ENCODE results near the gene CASKIN1.
"Not testable (repeated sequence)": the region's sequence is repeated elsewhere in the genome, so short reads cannot be mapped to it uniquely, and the experiment has no call there.

Gene CASKIN1

DNA sequence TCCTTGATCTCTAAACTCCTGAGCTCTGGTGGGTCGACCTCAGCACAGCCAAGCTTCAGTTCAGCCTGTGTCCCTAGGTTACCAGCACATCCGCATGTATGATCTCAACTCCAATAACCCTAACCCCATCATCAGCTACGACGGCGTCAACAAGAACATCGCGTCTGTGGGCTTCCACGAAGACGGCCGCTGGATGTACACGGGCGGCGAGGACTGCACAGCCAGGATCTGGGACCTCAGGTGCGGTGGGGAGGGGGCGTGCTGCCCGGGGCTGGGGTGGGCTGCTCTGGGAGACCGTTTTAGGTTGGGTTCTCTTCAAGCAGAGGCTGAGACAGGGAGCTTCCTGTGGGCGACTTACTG, 10.0 kb upstream of the CASKIN1 start:
- Histone ChIP-seq H3K9me3 (ENCODE audit: control insufficient read depth, insufficient read depth, low read length) (no peaks in the 10 kb centered on the region), H3K27me3 (ENCODE audit: control insufficient read depth, insufficient read depth, low read length) (no peaks in the 10 kb centered on the region), H3K4me1 (ENCODE audit: control insufficient read depth, insufficient read depth, low read length) (no peaks in the 10 kb centered on the region), H3K36me3 (ENCODE audit: control insufficient read depth, insufficient read depth, low read length) (peaks cover 34% of the 10 kb centered on the region), H3K4me3 (ENCODE audit: low read depth, low read length) (peak overlapping the region; percentile 94), H3K9ac (ENCODE audit: low read depth, low read length) (peak overlapping the region; percentile 94)

DNA sequence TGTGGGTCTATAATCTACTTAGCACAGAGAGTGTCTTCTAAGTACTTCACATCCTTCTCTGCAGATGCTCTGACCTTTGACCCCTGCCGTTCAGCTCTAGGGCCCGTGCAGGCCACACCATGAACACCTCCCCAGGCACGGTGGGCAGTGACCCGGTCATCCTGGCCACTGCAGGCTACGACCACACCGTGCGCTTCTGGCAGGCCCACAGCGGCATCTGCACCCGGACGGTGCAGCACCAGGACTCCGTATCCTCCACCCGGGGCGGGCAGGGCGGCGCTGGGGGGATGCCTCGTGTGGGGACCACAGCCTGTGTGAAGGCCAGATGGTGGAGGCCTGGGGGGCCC, 9.5 kb upstream of the CASKIN1 start:
- Histone ChIP-seq H3K4me3 (ENCODE audit: low read depth, low read length) (peak overlapping the region; percentile 94), H3K9me3 (ENCODE audit: control insufficient read depth, insufficient read depth, low read length) (no peaks in the 10 kb centered on the region), H3K9ac (ENCODE audit: low read depth, low read length) (peak overlapping the region; percentile 94), H3K4me1 (ENCODE audit: control insufficient read depth, insufficient read depth, low read length) (no peaks in the 10 kb centered on the region), H3K36me3 (ENCODE audit: control insufficient read depth, insufficient read depth, low read length) (peaks cover 34% of the 10 kb centered on the region), H3K27me3 (ENCODE audit: control insufficient read depth, insufficient read depth, low read length) (no peaks in the 10 kb centered on the region)

DNA sequence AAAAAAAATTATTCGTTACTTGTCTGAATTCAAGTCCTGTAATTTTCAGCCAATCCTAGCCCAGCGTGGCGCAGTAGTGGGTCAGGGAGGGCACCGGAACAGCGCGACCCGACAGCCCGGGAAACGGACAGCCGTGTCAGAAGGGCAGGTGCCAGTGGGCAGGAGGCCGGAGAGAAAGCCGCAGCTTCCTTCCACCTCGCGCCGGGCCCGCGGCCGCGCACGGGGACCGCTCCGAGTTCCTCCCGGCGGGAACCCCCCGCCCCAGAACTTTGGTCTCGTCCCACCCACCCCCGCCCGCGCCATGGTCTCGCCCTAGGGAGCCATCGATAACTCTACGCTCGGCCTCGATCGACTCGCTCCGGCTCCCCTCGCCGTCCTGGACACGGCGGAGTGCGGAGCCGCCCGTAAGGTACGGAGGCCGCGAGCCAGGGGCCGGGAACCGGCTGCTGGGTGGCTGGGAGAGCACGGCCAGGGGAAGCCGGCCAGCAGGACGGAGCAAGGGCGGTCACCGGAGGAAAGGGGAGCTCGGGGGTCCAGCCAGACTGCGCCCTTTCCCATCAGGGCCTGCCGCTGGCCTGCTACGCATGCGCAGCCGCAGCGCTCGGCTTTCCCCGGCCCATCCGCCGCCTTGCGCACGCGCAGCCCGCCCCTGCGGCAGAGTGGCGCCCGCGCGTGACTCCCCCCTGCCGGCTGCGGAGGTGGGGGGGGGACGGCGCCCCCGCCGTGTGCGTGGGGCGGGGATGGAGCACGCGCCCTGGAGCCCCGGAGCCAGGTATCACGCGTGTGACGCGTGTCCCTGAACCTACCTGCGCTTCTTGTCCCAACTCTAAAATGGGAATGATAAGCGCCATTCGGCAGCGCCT, 8.9 kb upstream of the CASKIN1 start, which contains the start of gene MLST8:
MLST8 (plus strand) TSS at position 351 of the 863 bp plus-strand sequence. CDS start 632 bp downstream, outside the sequence.
- Histone ChIP-seq H3K9me3 (ENCODE audit: control insufficient read depth, insufficient read depth, low read length) (no peaks in the 10 kb centered on the region), H3K4me3 (ENCODE audit: low read depth, low read length) (peak within 1 kb of the TSS; percentile 94), H3K4me1 (ENCODE audit: control insufficient read depth, insufficient read depth, low read length) (no peaks in the 10 kb centered on the region), H3K27me3 (ENCODE audit: control insufficient read depth, insufficient read depth, low read length) (peaks cover under 1% of the 10 kb centered on the region), H3K36me3 (ENCODE audit: control insufficient read depth, insufficient read depth, low read length) (peaks cover 34% of the 10 kb centered on the region), H3K9ac (ENCODE audit: low read depth, low read length) (peak within 1 kb of the TSS; percentile 94)

DNA sequence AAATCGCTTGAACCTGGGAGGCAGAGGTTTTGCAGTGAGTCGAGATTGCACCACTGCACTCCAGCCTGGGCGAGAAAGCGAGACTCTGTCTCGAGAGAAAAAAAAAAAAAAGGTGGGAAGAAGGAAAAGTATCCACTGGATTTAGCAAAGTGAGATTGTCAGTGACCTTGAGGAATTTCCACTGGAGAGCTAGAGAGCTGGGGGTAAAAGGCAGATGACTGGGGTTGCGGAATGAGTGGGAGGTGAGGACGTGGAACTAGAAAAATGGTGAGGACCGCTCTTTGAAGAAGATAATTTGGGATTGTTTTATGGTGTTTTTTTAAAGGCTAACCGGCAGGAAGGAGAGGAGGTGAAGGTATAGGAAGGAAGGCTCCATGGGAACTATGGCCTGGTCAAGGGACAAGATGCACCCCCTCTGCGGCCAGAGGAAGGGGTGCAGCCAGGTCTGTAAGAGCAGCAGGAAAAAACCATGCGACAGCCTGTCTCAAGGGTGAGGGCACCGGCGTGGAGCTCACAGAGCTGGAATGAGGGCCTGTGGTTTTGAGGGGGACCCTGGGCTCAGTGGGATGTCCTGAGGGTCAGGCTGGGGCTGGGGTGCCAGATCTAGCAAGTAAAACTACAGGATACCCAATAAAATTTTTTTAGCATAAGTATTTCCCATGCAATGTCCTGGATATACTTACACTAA, 8.2 kb upstream of the CASKIN1 start:
- H3K9ac ChIP-seq (ENCODE audit: low read depth, low read length): peak overlapping the region; percentile 94
- no peaks in the 10 kb centered on the region for H3K4me1 ChIP-seq (ENCODE audit: control insufficient read depth, insufficient read depth, low read length)
- peaks cover 30% of the 10 kb centered on the region for H3K36me3 ChIP-seq (ENCODE audit: control insufficient read depth, insufficient read depth, low read length)
- peak overlapping the region; percentile 94 for H3K4me3 ChIP-seq (ENCODE audit: low read depth, low read length)
- no peaks in the 10 kb centered on the region for H3K9me3 ChIP-seq (ENCODE audit: control insufficient read depth, insufficient read depth, low read length)
- peaks cover 4% of the 10 kb centered on the region for H3K27me3 ChIP-seq (ENCODE audit: control insufficient read depth, insufficient read depth, low read length)

DNA sequence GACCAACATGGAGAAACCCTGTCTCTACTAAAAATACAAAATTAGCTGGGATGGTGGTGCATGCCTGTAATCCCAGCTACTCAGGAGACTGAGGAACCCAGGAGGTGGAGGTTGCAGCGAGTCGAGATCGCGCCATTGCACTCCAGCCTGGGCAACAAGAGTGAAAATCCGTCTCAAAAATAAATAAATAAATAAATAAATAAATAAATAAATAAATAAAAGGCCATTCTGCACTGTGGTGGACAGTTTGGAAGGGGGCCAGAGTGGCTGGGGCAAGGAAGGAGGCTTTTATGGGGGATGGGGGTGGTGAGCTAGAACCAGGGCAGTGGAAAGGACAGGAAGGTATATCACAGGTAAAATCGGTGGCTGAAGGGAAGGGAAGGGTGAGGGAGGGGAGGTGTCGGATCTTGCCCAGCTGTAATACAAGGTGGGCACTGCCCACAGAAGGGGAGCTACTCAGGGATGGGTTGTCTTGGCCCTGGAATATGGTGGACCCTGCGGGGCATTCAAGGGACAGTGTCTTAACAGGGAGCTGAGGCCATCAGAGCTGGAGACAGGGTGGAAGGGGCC, 6.8 kb upstream of the CASKIN1 start:
- not testable (repeated sequence) for H3K4me3 ChIP-seq (ENCODE audit: low read depth, low read length); H3K9ac ChIP-seq (ENCODE audit: low read depth, low read length)
- peaks cover 17% of the 10 kb centered on the region for H3K36me3 ChIP-seq (ENCODE audit: control insufficient read depth, insufficient read depth, low read length)

DNA sequence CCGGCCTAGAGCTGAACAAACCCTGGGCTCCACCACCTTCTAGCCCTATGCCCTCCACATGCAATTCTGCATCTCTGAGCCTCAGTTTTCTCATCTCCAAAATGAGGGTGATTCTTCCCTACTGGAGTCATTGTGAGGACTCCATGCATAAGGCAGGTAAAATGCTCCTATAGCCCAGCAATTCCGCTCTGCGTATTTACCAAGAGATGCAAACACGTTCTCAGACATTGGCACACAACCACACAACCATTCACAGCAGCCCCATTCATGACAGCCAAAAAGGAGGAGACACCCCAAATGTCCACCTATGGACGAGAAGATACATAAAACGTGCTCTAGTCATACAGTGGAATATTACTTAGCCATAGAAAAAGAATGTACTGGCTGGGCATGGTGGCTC, 3.9 kb upstream of the CASKIN1 start:
- H3K4me3 ChIP-seq (ENCODE audit: low read depth, low read length): no peak overlapping the region
- no peak overlapping the region for H3K9ac ChIP-seq (ENCODE audit: low read depth, low read length)
- peaks cover 28% of the 10 kb centered on the region for H3K27me3 ChIP-seq (ENCODE audit: control insufficient read depth, insufficient read depth, low read length)
- H3K36me3 ChIP-seq (ENCODE audit: control insufficient read depth, insufficient read depth, low read length): no peaks in the 10 kb centered on the region
- no peaks in the 10 kb centered on the region for H3K4me1 ChIP-seq (ENCODE audit: control insufficient read depth, insufficient read depth, low read length)
- no peaks in the 10 kb centered on the region for H3K9me3 ChIP-seq (ENCODE audit: control insufficient read depth, insufficient read depth, low read length)

More for the DNA sequence above, 6.8 kb upstream of the CASKIN1 start:
- H3K27me3 ChIP-seq (ENCODE audit: control insufficient read depth, insufficient read depth, low read length): peaks cover 12% of the 10 kb centered on the region
- H3K4me1 ChIP-seq (ENCODE audit: control insufficient read depth, insufficient read depth, low read length); H3K9me3 ChIP-seq (ENCODE audit: control insufficient read depth, insufficient read depth, low read length): not testable (repeated sequence)

DNA sequence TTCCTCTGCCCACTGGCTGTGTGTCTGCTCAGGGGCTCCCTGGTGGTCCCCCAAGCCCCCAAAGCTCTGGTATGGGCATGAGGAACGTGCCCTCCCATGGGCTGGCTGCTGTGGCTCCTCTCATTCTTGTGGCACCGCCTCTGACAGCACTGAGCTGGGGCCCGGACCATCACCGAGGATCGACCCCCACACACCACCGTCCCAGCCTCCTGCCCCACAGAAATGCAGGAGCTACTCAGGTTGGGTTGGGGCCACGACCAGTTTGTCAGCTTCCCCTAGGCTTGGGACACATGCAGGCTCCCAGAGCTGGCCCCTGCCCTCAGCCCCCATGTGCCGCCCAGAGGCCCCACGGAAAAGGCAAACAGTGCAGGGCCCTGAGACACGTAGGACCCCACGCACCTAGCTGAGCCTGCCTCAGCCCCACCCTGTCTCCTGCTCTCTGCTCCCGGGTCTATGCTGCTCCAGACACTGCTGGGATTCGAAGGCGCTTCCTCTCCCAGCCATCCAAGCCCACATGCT, 3.3 kb upstream of the CASKIN1 start:
- no peak overlapping the region for H3K9ac ChIP-seq (ENCODE audit: low read depth, low read length)
- no peaks in the 10 kb centered on the region for H3K9me3 ChIP-seq (ENCODE audit: control insufficient read depth, insufficient read depth, low read length)
- H3K4me3 ChIP-seq (ENCODE audit: low read depth, low read length): no peak overlapping the region
- no peaks in the 10 kb centered on the region for H3K4me1 ChIP-seq (ENCODE audit: control insufficient read depth, insufficient read depth, low read length)
- H3K36me3 ChIP-seq (ENCODE audit: control insufficient read depth, insufficient read depth, low read length): no peaks in the 10 kb centered on the region
- peaks cover 28% of the 10 kb centered on the region for H3K27me3 ChIP-seq (ENCODE audit: control insufficient read depth, insufficient read depth, low read length)

DNA sequence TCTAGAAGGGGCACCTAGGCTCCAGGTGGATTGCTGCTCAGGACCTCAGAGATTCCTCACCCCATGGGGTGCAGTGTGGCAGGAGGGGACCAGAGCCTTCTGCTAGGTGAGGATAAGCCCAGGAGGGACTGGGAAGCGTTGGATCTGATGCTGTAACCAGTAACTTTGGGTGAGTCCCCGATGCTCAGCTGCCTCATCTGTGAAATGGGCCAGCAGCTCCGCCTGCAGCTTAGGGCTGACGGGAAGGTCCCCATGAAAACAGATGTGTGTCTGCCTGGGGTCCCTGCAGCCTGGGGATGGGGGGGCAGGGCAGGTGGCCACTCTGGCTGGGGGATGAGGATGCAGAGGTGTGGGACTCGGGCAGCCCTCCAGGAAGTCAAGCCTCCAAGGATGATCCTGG, 2.7 kb upstream of the CASKIN1 start:
- Histone ChIP-seq H3K9me3 (ENCODE audit: control insufficient read depth, insufficient read depth, low read length) (no peaks in the 10 kb centered on the region), H3K4me1 (ENCODE audit: control insufficient read depth, insufficient read depth, low read length) (no peaks in the 10 kb centered on the region), H3K9ac (ENCODE audit: low read depth, low read length) (no peak overlapping the region), H3K27me3 (ENCODE audit: control insufficient read depth, insufficient read depth, low read length) (peaks cover 28% of the 10 kb centered on the region), H3K36me3 (ENCODE audit: control insufficient read depth, insufficient read depth, low read length) (no peaks in the 10 kb centered on the region), H3K4me3 (ENCODE audit: low read depth, low read length) (no peak overlapping the region)

DNA sequence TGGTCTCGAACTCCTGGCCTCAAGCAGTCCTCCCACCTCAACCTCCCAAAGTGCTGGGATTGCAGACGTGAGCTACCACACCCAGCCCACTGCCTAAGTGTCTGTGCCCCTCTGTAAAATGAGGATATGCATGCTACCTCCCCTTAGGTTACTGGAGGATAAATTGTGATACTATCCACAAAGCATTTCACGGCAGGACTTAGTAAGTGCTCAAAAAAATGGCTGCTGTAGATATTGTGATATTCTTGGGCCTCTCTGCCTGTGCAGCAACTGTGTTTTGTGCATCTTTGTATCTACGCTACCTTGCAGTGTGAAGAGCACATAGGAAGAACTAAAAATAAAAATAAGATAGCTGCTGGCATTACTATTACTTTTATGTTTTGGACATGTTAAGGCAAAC, 1.9 kb upstream of the CASKIN1 start:
- Histone ChIP-seq H3K9me3 (ENCODE audit: control insufficient read depth, insufficient read depth, low read length) (no peaks in the 10 kb centered on the region), H3K9ac (ENCODE audit: low read depth, low read length) (no peak overlapping the region), H3K4me3 (ENCODE audit: low read depth, low read length) (no peak overlapping the region), H3K36me3 (ENCODE audit: control insufficient read depth, insufficient read depth, low read length) (no peaks in the 10 kb centered on the region), H3K27me3 (ENCODE audit: control insufficient read depth, insufficient read depth, low read length) (peaks cover 28% of the 10 kb centered on the region), H3K4me1 (ENCODE audit: control insufficient read depth, insufficient read depth, low read length) (no peaks in the 10 kb centered on the region)

DNA sequence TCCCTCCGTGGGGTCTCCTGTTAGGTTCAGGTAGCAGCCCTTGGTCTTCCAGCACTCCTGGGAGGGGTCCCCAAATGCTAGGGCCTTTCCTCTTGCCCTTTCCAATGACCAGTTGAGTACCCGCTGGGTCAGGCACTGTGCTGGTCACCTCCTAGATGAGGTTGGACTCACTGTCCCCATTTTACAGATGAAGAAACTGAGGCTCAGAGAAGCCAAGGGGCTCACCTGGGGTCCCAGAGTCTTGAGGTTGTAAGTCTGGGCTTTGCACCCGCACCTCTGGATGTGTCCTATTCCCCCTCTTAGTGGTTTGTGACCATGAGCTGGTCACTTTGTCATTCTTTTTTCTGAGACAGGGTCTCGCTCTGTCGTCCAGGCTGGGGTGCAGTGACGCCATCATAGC, 1.4 kb upstream of the CASKIN1 start:
- no peak overlapping the region for H3K9ac ChIP-seq (ENCODE audit: low read depth, low read length)
- H3K4me1 ChIP-seq (ENCODE audit: control insufficient read depth, insufficient read depth, low read length): no peaks in the 10 kb centered on the region
- H3K36me3 ChIP-seq (ENCODE audit: control insufficient read depth, insufficient read depth, low read length): no peaks in the 10 kb centered on the region
- no peak overlapping the region for H3K4me3 ChIP-seq (ENCODE audit: low read depth, low read length)
- H3K9me3 ChIP-seq (ENCODE audit: control insufficient read depth, insufficient read depth, low read length): no peaks in the 10 kb centered on the region
- peaks cover 28% of the 10 kb centered on the region for H3K27me3 ChIP-seq (ENCODE audit: control insufficient read depth, insufficient read depth, low read length)

DNA sequence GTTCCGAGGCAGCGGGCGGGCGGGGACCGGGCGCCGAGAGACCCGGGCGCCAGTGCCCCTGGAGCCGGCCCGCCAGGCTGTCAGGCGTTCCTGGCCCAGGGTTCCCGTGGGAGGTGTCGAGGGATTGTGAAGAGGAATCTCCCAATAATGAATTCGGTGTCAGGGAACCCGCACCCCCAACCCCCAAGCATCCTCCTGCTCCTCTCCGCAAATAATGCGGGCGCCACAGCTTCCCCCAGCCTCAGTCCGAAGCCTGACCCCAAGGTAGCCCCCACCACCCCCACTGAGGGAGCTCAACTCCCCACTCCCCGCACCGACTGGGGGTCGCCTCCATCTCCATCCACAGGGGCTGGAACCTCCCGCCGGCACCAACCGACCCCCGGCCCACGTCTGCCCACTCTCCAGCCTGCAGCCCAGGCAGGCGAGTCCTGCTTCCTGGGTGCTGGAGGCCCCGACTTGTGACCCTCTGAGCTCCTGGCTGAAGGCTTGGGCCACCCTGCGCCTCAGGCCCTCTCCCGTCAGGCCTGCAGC, 641 bp upstream of the CASKIN1 start:
- H3K9me3 ChIP-seq (ENCODE audit: control insufficient read depth, insufficient read depth, low read length): no peaks in the 10 kb centered on the region
- H3K4me1 ChIP-seq (ENCODE audit: control insufficient read depth, insufficient read depth, low read length): no peaks in the 10 kb centered on the region
- no peaks in the 10 kb centered on the region for H3K36me3 ChIP-seq (ENCODE audit: control insufficient read depth, insufficient read depth, low read length)
- H3K4me3 ChIP-seq (ENCODE audit: low read depth, low read length): peak overlapping the region; percentile 32
- peaks cover 28% of the 10 kb centered on the region for H3K27me3 ChIP-seq (ENCODE audit: control insufficient read depth, insufficient read depth, low read length)
- H3K9ac ChIP-seq (ENCODE audit: low read depth, low read length): no peak overlapping the region

All from iPS-15b (cell line).